GM23248 (cell line): ENCODE results near the gene PCDHGA8.

ENCODE experiments used
- EZH2 ChIP-seq: fragments of 200-600 bp; sonication (generic); IDR thresholded peaks from 2 replicates; pipeline ENCODE4 v1.6.1; 2018; ENCODE audit warnings: antibody characterized with exemption, mild to moderate bottlenecking; ENCODE audit not compliant: insufficient read depth, poor library complexity, severe bottlenecking
- EZH2phosphoT487 ChIP-seq: fragments of 200-600 bp; sonication (generic); IDR thresholded peaks from 2 replicates; pipeline ENCODE4 v1.6.1; 2018; ENCODE audit warnings: antibody characterized with exemption, moderate library complexity, mild to moderate bottlenecking, low read depth; ENCODE audit not compliant: insufficient read depth

DNA sequence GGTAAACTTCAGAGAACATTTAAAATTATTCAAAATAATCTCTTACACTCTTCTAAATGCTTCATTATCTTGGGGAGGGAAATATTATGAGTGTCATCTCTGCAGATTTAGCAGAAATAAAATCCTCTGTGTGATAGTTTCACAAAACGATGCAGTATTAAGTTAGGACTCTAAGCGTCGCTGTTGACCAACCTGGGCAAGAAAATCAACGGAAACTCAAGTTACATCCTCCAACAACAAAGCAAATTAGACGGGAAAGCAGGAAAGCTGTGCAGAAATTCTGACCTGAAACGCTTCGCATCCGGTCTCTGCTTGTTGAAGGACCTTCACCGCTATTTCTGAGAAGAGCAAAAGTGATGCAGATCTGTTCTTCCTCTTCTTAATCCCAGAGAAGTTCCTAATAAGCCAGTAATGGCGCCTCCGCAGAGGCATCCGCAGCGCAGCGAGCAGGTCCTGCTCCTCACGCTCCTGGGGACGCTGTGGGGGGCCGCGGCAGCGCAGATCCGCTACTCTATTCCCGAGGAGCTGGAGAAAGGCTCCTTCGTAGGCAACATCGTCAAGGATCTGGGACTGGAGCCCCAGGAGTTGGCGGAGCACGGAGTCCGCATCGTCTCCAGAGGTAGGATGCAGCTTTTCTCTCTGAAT is 18.6 kb upstream of the PCDHGA8 start, which contains the start of gene PCDHGA6:
- TF ChIP-seq EZH2 (no peak), EZH2phosphoT487 (no peak)
